ENCODE data around the gene HNRNPUL2. TPM values are rescaled to one million over a fixed set of nuclear protein-coding genes. Genes with fewer than 3 reads are reported as not detected.

The HNRNPUL2 gene
- total and polyA plus RNA-seq, 10 of the 15 experiments (the other 5 are each of a cell fraction or from before 2014, with no cell fraction given): 1.6 to 72.2 (median 14.9) TPM

DNA sequence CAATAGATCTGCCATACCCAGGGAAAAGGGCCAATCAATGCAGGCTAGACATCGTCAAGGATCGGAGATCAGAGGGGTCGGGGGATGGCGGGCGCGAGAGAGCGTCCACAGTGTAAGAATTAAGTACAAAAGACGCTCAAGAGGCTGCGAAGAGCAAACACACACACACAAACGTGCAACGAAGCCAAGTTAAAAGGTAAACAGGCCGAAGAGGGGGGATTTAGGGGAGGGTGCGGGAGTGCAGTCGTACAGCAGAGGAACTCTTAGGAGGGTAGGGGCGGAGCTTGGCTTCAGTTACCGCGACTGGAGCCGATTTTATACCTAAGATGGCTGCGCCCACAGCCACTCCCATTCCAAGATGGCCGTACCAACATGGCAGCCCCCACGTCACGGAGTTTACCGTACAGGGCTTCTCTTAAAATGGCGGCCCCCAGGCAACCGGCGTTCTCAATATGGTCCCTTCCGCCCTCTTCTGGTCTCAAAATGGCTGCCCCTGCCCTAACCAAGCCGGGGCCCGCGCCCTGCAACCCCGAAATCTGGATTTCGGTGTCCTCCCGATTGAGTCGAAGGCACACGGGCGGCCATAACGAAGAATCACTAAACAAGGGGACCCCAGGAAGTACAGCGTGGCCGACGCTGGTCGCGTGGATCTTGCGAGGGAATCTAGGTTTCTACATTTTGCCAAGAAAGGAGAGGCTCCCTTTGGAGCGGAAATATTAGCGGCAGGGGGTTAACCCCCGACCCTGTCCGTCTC, 17.8 kb downstream of the HNRNPUL2 start (continued):
- TF ChIP-seq, protein P1, sequence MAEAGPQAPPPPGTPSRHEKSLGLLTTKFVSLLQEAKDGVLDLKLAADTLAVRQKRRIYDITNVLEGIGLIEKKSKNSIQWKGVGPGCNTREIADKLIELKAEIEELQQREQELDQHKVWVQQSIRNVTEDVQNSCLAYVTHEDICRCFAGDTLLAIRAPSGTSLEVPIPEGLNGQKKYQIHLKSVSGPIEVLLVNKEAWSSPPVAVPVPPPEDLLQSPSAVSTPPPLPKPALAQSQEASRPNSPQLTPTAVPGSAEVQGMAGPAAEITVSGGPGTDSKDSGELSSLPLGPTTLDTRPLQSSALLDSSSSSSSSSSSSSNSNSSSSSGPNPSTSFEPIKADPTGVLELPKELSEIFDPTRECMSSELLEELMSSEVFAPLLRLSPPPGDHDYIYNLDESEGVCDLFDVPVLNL (IDR thresholded peaks at IDR 0.05; ENCODE audit: low read depth, low read length): no peak
- TF ChIP-seq POLR2A (IDR thresholded peaks at IDR 0.05; ENCODE audit: low read depth, low read length): peak; percentile 72
- TF ChIP-seq CHD1 (IDR thresholded peaks at IDR 0.05; ENCODE audit: low read depth, low read length): 0 out of 2 replicates have a peak, but pooled peaks have one; percentile 71
- TF ChIP-seq, protein P2, sequence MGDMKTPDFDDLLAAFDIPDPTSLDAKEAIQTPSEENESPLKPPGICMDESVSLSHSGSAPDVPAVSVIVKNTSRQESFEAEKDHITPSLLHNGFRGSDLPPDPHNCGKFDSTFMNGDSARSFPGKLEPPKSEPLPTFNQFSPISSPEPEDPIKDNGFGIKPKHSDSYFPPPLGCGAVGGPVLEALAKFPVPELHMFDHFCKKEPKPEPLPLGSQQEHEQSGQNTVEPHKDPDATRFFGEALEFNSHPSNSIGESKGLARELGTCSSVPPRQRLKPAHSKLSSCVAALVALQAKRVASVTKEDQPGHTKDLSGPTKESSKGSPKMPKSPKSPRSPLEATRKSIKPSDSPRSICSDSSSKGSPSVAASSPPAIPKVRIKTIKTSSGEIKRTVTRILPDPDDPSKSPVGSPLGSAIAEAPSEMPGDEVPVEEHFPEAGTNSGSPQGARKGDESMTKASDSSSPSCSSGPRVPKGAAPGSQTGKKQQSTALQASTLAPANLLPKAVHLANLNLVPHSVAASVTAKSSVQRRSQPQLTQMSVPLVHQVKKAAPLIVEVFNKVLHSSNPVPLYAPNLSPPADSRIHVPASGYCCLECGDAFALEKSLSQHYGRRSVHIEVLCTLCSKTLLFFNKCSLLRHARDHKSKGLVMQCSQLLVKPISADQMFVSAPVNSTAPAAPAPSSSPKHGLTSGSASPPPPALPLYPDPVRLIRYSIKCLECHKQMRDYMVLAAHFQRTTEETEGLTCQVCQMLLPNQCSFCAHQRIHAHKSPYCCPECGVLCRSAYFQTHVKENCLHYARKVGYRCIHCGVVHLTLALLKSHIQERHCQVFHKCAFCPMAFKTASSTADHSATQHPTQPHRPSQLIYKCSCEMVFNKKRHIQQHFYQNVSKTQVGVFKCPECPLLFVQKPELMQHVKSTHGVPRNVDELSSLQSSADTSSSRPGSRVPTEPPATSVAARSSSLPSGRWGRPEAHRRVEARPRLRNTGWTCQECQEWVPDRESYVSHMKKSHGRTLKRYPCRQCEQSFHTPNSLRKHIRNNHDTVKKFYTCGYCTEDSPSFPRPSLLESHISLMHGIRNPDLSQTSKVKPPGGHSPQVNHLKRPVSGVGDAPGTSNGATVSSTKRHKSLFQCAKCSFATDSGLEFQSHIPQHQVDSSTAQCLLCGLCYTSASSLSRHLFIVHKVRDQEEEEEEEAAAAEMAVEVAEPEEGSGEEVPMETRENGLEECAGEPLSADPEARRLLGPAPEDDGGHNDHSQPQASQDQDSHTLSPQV (IDR thresholded peaks at IDR 0.05): no peak
- TF ChIP-seq NBN (IDR thresholded peaks at IDR 0.05): peak; percentile 66
- peak; percentile 76; the same call in 1 of the 2 replicates for TF ChIP-seq TBL1XR1 (IDR thresholded peaks at IDR 0.05; ENCODE audit: low read depth, low read length)
- no peak for TF ChIP-seq RAD51 (IDR thresholded peaks at IDR 0.05)
- TF ChIP-seq NR2C2 (IDR thresholded peaks at IDR 0.05; ENCODE audit: borderline replicate concordance, control insufficient read depth, insufficient read length, low read depth): no peak
- peak; percentile 84 for TF ChIP-seq SIX5 (IDR thresholded peaks at IDR 0.05; ENCODE audit: low read depth, low read length, severe bottlenecking)
- TF ChIP-seq, protein P3, sequence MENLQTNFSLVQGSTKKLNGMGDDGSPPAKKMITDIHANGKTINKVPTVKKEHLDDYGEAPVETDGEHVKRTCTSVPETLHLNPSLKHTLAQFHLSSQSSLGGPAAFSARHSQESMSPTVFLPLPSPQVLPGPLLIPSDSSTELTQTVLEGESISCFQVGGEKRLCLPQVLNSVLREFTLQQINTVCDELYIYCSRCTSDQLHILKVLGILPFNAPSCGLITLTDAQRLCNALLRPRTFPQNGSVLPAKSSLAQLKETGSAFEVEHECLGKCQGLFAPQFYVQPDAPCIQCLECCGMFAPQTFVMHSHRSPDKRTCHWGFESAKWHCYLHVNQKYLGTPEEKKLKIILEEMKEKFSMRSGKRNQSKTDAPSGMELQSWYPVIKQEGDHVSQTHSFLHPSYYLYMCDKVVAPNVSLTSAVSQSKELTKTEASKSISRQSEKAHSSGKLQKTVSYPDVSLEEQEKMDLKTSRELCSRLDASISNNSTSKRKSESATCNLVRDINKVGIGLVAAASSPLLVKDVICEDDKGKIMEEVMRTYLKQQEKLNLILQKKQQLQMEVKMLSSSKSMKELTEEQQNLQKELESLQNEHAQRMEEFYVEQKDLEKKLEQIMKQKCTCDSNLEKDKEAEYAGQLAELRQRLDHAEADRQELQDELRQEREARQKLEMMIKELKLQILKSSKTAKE (IDR thresholded peaks at IDR 0.05; ENCODE audit: low read depth, poor library complexity, severe bottlenecking): peak; percentile 54
- peak in 1 of 2 experiments; percentile 32; a peak in 1 of 4 replicates for TF ChIP-seq EP300 (IDR thresholded peaks at IDR 0.05; ENCODE audit: borderline replicate concordance in 1 of 2, control insufficient read depth in 1 of 2, low read depth in 2 of 2, low read length in 2 of 2)
- TF ChIP-seq SMC3 (IDR thresholded peaks at IDR 0.05; ENCODE audit: borderline replicate concordance, low read length): no peak
- TF ChIP-seq TCF7 (IDR thresholded peaks at IDR 0.05; ENCODE audit: borderline replicate concordance): no peak; the same call in 1 of the 2 replicates
- TF ChIP-seq CHD4 (IDR thresholded peaks at IDR 0.05): no peak
- TF ChIP-seq BMI1 (IDR thresholded peaks at IDR 0.05; ENCODE audit: borderline replicate concordance): no peak
- TF ChIP-seq IRF4 (IDR thresholded peaks at IDR 0.05; ENCODE audit: low read depth, low read length): peak; percentile 67; the same call in 1 of the 2 replicates
- peak; percentile 92 for TF ChIP-seq ZNF207 (IDR thresholded peaks at IDR 0.05; ENCODE audit: borderline replicate concordance)
- no peak for TF ChIP-seq ZNF622 (IDR thresholded peaks at IDR 0.05)
- peak; percentile 95 for TF ChIP-seq NR2C1 (IDR thresholded peaks at IDR 0.05)
- TF ChIP-seq TCF3 (IDR thresholded peaks at IDR 0.05; ENCODE audit: borderline replicate concordance, insufficient read depth, low read depth, low read length): no peak
- TF ChIP-seq TCF12 (IDR thresholded peaks at IDR 0.05; ENCODE audit: low read depth, low read length): no peak
- no peak for TF ChIP-seq ETV6 (conservative IDR thresholded peaks at IDR 0.05 in 1 of 2, IDR thresholded peaks at IDR 0.05 in 1 of 2; ENCODE audit: borderline replicate concordance in 1 of 2, low read depth in 1 of 2)
- peak; percentile 54 for TF ChIP-seq SMAD1 (IDR thresholded peaks at IDR 0.05; ENCODE audit: low read depth, partially characterized antibody)
- peak; percentile 72; the same call in 1 of the 2 replicates for TF ChIP-seq MTA3 (IDR thresholded peaks at IDR 0.05; ENCODE audit: borderline replicate concordance, low read length)

All from GM12878 (cell line).